Measurements from ENCODE around the gene ITPKC.

The ITPKC gene

DNA sequence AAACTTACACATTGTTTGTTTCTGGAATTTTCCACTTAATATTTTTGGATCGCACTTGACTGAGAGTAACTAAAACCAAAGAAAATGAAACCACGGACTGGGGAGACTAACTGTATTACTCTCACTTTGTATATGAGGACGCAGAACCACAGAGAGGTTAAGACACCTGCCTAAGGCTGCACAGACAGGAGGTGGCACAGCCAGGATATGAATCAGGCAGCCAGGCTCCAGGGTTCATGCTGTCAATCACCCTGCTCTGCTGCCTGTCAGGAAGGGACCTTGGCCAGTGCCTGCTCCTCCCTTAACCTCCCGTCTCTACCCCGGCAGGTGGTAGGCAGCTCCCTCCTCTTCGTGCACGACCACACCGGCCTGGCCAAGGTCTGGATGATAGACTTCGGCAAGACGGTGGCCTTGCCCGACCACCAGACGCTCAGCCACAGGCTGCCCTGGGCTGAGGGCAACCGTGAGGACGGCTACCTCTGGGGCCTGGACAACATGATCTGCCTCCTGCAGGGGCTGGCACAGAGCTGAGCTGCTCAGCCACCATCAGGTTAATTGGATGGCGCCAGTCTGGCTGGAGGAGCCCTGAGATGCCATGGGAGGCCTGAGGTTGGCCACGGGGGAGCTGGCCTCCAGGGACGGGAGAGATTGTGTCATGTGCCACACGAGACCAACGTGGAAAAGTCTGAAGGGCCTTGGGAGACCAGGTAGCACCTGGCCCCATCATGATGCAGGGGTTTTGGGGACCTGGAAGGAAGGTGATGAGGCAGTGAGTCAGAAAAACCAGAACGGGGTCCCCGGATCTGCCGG is 22.3 kb downstream of the ITPKC start:
- TF ChIP-seq, protein P1, sequence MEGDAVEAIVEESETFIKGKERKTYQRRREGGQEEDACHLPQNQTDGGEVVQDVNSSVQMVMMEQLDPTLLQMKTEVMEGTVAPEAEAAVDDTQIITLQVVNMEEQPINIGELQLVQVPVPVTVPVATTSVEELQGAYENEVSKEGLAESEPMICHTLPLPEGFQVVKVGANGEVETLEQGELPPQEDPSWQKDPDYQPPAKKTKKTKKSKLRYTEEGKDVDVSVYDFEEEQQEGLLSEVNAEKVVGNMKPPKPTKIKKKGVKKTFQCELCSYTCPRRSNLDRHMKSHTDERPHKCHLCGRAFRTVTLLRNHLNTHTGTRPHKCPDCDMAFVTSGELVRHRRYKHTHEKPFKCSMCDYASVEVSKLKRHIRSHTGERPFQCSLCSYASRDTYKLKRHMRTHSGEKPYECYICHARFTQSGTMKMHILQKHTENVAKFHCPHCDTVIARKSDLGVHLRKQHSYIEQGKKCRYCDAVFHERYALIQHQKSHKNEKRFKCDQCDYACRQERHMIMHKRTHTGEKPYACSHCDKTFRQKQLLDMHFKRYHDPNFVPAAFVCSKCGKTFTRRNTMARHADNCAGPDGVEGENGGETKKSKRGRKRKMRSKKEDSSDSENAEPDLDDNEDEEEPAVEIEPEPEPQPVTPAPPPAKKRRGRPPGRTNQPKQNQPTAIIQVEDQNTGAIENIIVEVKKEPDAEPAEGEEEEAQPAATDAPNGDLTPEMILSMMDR (IDR thresholded peaks at IDR 0.05; ENCODE audit: insufficient read depth, low read depth, low read length, missing control alignments), result no peak
- no peak overlapping the region for H3K4me3 ChIP-seq (ENCODE audit: low read depth, low read length)
- no peak for DNase-seq (ENCODE audit: low read depth)

GRCh38 chr19:40739871-40740703 is 23.2 kb downstream of the ITPKC start:
- TF ChIP-seq, protein P1 (IDR thresholded peaks at IDR 0.05; ENCODE audit: insufficient read depth, low read depth, low read length, missing control alignments), result no peak
- DNase-seq (ENCODE audit: low read depth), result no peak
- H3K4me3 ChIP-seq (ENCODE audit: low read depth, low read length), result no peak overlapping the region

- H3K4me3 ChIP-seq (ENCODE audit: low read depth, low read length), result no peak overlapping the region
- TF ChIP-seq, protein P1 (IDR thresholded peaks at IDR 0.05; ENCODE audit: insufficient read depth, low read depth, low read length, missing control alignments), result no peak
- no peak for DNase-seq (ENCODE audit: low read depth)
Measured at GRCh38 chr19:40740747-40741146, 23.8 kb downstream of the ITPKC start.

DNA sequence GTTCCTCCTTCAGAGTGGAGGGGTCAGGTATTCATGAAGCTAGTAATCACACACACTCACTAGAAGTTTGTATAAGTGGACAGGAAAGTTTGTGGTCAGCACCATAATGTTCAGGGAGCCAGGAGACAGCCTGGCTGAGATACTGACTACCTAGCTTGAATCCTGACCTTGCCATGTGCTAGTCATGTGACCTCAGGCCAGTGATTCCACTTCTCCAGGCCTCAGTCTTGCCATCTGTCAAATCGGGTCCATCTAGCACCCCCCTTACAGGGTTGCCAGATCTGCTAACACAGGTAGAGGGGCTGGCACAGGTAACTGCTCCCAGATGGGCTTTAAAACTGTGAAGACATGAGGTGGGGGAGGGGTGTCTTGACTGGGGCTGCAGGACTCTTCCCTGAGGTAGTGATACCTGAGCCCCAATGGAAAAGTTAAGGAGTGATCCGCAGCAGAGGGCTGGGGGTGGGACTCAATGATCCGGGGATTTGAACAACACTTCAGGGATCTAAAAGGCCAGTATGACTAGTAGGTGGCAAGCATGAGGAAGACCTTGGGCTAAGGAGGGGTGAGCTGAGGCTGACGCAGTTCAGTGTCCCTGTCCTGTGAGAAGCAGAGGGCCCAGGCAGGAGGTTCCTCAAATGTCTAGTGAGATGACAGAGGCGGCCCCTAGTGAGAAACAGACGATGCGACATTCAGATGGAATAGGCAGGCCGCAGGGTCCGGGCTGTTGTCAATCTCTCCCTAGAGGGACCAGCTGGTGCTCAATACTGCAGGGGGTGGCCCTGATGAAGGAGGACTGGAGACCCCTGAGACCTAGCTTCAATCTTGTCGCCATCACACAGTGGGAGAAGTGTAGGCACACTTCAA is 24.8 kb downstream of the ITPKC start:
- no peak overlapping the region for H3K4me3 ChIP-seq (ENCODE audit: low read depth, low read length)
- TF ChIP-seq, protein P1 (IDR thresholded peaks at IDR 0.05; ENCODE audit: insufficient read depth, low read depth, low read length, missing control alignments), result no peak
- no peak for DNase-seq (ENCODE audit: low read depth)

DNA sequence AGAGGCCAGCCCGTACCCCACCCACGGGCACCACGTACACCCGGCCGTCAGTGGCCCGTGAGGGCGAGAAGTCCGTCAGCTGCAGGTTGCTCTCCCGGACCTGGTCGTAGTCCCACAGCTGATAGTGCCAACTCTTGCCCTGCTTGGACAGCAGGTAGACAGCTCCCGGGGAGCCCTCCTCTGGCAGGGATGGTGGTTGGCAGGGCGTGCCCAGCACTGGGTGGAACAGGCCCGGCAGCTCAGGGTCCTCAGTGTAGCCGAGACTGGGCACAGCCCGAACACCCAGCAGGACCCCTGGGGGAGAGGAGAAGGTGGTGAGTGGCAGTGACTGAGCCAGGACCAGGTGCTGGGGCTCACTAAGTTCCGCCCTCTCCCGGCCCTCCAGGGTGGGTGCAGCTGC is 25.6 kb downstream of the ITPKC start:
- DNase-seq (ENCODE audit: low read depth), result no peak
- TF ChIP-seq, protein P1 (IDR thresholded peaks at IDR 0.05; ENCODE audit: insufficient read depth, low read depth, low read length, missing control alignments), result no peak
- H3K4me3 ChIP-seq (ENCODE audit: low read depth, low read length), result no peak overlapping the region

GRCh38 chr19:40742886-40743285 is 26.0 kb downstream of the ITPKC start:
- TF ChIP-seq, protein P1 (IDR thresholded peaks at IDR 0.05; ENCODE audit: insufficient read depth, low read depth, low read length, missing control alignments), result no peak
- H3K4me3 ChIP-seq (ENCODE audit: low read depth, low read length), result no peak overlapping the region
- no peak for DNase-seq (ENCODE audit: low read depth)
